ENCODE data around the gene YY2. TPM values are rescaled to one million over a fixed set of nuclear protein-coding genes. Genes with fewer than 3 reads are reported as not detected.

The YY2 gene
- polyA plus RNA-seq, 1 donor from 2014 or later, result 2.4 TPM

GRCh38 chrX:21847342-21847741 is 8.4 kb upstream of the YY2 start:
- Histone ChIP-seq H3K79me2 (replicated peaks; ENCODE audit: insufficient read depth, low read length) (no peaks in the 10 kb centered on the region), H3K36me3 (ENCODE audit: insufficient read depth, low read length) (no peaks in the 10 kb centered on the region), H3K4me2 (ENCODE audit: low read length) (no peak overlapping the region), H3K9me3 (ENCODE audit: low read length) (no peaks in the 10 kb centered on the region), H3K27me3 (ENCODE audit: insufficient read depth, low read depth, low read length) (no peaks in the 10 kb centered on the region), H3K4me3 (ENCODE audit: low read length) (no peak overlapping the region), H4K20me1 (ENCODE audit: insufficient read depth) (no peaks in the 10 kb centered on the region), H3K9me2 (ENCODE audit: insufficient read depth, low read length) (no peaks in the 10 kb centered on the region), H2AFZ (ENCODE audit: low read depth, low read length) (no peak overlapping the region), H3K27ac (ENCODE audit: low read length) (no peak overlapping the region), H3K9ac (ENCODE audit: low read length) (no peak overlapping the region), H3F3A (ENCODE audit: insufficient read depth, low read length, poor library complexity, severe bottlenecking) (no peaks in the 10 kb centered on the region)
- no peak for TF ChIP-seq EP300 (conservative IDR thresholded peaks at IDR 0.05; ENCODE audit: poor library complexity, severe bottlenecking)

GRCh38 chrX:21853578-21853977 is 2.2 kb upstream of the YY2 start:
- no peaks in the 10 kb centered on the region for H3K9me2 ChIP-seq (ENCODE audit: insufficient read depth, low read length)
- no peaks in the 10 kb centered on the region for H3K27me3 ChIP-seq (ENCODE audit: insufficient read depth, low read depth, low read length)
- no peak overlapping the region for H3K9ac ChIP-seq (ENCODE audit: low read length)
- no peaks in the 10 kb centered on the region for H4K20me1 ChIP-seq (ENCODE audit: insufficient read depth)
- no peaks in the 10 kb centered on the region for H3K79me2 ChIP-seq (replicated peaks; ENCODE audit: insufficient read depth, low read length)
- no peaks in the 10 kb centered on the region for H3K9me3 ChIP-seq (ENCODE audit: low read length)
- no peak overlapping the region for H3K4me3 ChIP-seq (ENCODE audit: low read length)
- no peak overlapping the region for H3K27ac ChIP-seq (ENCODE audit: low read length)
- no peaks in the 10 kb centered on the region for H3K36me3 ChIP-seq (ENCODE audit: insufficient read depth, low read length)
- H3F3A ChIP-seq (ENCODE audit: insufficient read depth, low read length, poor library complexity, severe bottlenecking), result no peaks in the 10 kb centered on the region
- no peak overlapping the region for H3K4me2 ChIP-seq (ENCODE audit: low read length)
- no peak overlapping the region for H2AFZ ChIP-seq (ENCODE audit: low read depth, low read length)
- TF ChIP-seq MXI1 (conservative IDR thresholded peaks at IDR 0.05; ENCODE audit: poor library complexity, severe bottlenecking), result no peak
- TF ChIP-seq REST (IDR thresholded peaks at IDR 0.05; ENCODE audit: borderline replicate concordance), result no peak
- no peak for TF ChIP-seq EP300 (conservative IDR thresholded peaks at IDR 0.05; ENCODE audit: poor library complexity, severe bottlenecking)
- no peak for TF ChIP-seq SMC3 (conservative IDR thresholded peaks at IDR 0.05; ENCODE audit: poor library complexity)
- TF ChIP-seq POLR2AphosphoS5 (IDR thresholded peaks at IDR 0.05), result no peak
- TF ChIP-seq CTCF (IDR thresholded peaks at IDR 0.05; ENCODE audit: poor library complexity, severe bottlenecking), result no peak
- no peak for TF ChIP-seq TAF1 (IDR thresholded peaks at IDR 0.05; ENCODE audit: low read depth)
- TF ChIP-seq EZH2 (IDR thresholded peaks at IDR 0.05; ENCODE audit: borderline replicate concordance, insufficient read depth, low read length, poor library complexity, severe bottlenecking), result no peak
- no peak for TF ChIP-seq RAD21 (conservative IDR thresholded peaks at IDR 0.05)

- H3K9me2 ChIP-seq (ENCODE audit: insufficient read depth, low read length), result no peaks in the 10 kb centered on the region
- no peaks in the 10 kb centered on the region for H3K27me3 ChIP-seq (ENCODE audit: insufficient read depth, low read depth, low read length)
- no peak overlapping the region for H3K4me2 ChIP-seq (ENCODE audit: low read length)
- H3K79me2 ChIP-seq (replicated peaks; ENCODE audit: insufficient read depth, low read length), result no peaks in the 10 kb centered on the region
- H3K4me3 ChIP-seq (ENCODE audit: low read length), result no peak overlapping the region
- H3F3A ChIP-seq (ENCODE audit: insufficient read depth, low read length, poor library complexity, severe bottlenecking), result no peaks in the 10 kb centered on the region
- TF ChIP-seq MXI1 (conservative IDR thresholded peaks at IDR 0.05; ENCODE audit: poor library complexity, severe bottlenecking) (no peak), CTCF (IDR thresholded peaks at IDR 0.05; ENCODE audit: poor library complexity, severe bottlenecking) (no peak), REST (IDR thresholded peaks at IDR 0.05; ENCODE audit: borderline replicate concordance) (no peak), TAF1 (IDR thresholded peaks at IDR 0.05; ENCODE audit: low read depth) (no peak), EP300 (conservative IDR thresholded peaks at IDR 0.05; ENCODE audit: poor library complexity, severe bottlenecking) (no peak), EZH2 (IDR thresholded peaks at IDR 0.05; ENCODE audit: borderline replicate concordance, insufficient read depth, low read length, poor library complexity, severe bottlenecking) (no peak), RAD21 (conservative IDR thresholded peaks at IDR 0.05) (no peak), POLR2AphosphoS5 (IDR thresholded peaks at IDR 0.05) (no peak), SMC3 (conservative IDR thresholded peaks at IDR 0.05; ENCODE audit: poor library complexity) (no peak)
- no peak overlapping the region for H2AFZ ChIP-seq (ENCODE audit: low read depth, low read length)
- H4K20me1 ChIP-seq (ENCODE audit: insufficient read depth), result no peaks in the 10 kb centered on the region
- H3K27ac ChIP-seq (ENCODE audit: low read length), result no peak overlapping the region
- H3K9me3 ChIP-seq (ENCODE audit: low read length), result no peaks in the 10 kb centered on the region
- H3K36me3 ChIP-seq (ENCODE audit: insufficient read depth, low read length), result no peaks in the 10 kb centered on the region
- H3K9ac ChIP-seq (ENCODE audit: low read length), result no peak overlapping the region
Observed at GRCh38 chrX:21856504-21856903, 717 bp downstream of the YY2 start.
